T1000 (cell line): ENCODE measurements around the gene AQP6.

ENCODE experiments used
- DNase-seq: peaks from one replicate; lab custom pipeline; 2025; ENCODE audit warnings: mixed read lengths; lab: John Stamatoyannopoulos, UW

Gene AQP6

DNA sequence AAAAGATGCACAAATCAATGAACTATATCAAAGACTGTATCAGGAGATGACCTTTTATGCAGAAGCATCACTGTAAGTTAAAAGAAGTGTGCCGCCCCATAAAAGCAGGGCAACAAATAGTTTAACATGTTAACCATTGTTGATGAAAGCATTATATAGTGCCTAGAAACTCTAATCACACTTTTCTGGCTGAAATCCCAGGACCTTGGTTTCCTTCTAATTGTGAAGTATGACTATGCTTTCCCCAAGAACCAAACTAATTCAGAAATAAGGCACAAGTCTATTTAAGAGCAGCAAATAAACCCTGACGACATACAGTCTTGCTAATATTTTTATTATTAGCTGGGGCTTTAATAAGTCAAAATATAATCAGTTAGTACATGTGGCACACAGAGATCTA is 30.8 kb downstream of the AQP6 start:
- no peak for DNase-seq

- DNase-seq: no peak
These were observed 31.9 kb downstream of the AQP6 start for GRCh38 chr12:50004696-50005095.

DNA sequence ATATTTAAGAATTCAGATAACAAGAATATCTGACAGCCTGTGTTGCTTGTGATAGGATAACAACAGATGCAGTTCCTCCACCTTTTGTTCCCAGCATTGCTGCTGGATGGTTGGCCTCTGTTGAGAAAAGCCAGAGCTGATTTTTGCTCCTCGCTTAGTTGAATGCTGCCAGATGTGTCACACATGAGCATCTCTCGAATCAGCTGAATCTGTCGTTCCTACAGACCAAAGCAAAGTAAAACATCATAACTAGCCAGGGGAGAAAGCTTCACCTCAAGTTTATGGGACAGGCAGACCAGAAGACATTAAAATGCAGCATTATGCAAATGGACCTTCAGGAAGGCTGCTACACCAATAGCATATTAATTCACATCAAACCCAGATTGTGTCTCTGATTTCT is 32.4 kb downstream of the AQP6 start:
- no peak for DNase-seq

GRCh38 chr12:50006280-50006679 is 33.5 kb downstream of the AQP6 start:
- DNase-seq: no peak

GRCh38 chr12:50006754-50007442 is 34.2 kb downstream of the AQP6 start:
- DNase-seq: no peak

DNA sequence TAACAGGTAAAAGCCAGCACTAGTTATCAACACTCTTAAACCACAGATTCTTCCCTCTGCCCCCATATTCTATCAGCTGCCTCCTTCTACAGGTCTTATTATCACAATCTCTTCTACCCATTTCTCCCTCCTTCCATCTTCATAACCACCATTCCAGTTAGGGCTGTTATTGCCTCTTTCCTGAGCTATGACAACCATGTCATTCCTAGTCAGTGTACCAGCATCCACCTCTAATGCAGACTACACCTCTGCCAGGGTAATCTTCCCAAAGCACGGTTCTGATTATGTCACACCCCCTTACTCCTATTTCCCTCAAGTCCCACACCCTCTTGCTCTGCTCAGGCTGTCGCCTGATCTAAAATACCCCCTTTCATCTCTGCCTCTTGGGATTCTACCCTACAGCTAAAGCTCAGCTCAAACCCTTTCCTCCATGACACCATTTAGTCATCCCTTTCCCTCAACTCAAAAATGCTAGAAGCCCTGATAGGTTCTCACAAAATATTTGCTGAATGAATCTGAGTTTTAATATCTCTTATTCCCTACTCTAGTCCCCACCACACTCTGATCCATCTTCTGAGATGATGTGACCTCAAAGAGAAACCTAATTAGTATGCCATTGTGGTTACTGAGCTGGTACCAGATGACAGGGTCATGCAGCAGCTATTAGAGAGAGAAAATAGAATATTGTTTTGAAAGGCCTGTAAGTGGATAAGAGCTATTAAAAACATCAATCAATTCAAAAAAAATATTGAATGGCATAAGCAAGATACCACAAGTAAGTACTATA is 40.8 kb downstream of the AQP6 start:
- no peak for DNase-seq

- no peak for DNase-seq
These were observed 41.6 kb downstream of the AQP6 start for GRCh38 chr12:50014342-50014741.

DNA sequence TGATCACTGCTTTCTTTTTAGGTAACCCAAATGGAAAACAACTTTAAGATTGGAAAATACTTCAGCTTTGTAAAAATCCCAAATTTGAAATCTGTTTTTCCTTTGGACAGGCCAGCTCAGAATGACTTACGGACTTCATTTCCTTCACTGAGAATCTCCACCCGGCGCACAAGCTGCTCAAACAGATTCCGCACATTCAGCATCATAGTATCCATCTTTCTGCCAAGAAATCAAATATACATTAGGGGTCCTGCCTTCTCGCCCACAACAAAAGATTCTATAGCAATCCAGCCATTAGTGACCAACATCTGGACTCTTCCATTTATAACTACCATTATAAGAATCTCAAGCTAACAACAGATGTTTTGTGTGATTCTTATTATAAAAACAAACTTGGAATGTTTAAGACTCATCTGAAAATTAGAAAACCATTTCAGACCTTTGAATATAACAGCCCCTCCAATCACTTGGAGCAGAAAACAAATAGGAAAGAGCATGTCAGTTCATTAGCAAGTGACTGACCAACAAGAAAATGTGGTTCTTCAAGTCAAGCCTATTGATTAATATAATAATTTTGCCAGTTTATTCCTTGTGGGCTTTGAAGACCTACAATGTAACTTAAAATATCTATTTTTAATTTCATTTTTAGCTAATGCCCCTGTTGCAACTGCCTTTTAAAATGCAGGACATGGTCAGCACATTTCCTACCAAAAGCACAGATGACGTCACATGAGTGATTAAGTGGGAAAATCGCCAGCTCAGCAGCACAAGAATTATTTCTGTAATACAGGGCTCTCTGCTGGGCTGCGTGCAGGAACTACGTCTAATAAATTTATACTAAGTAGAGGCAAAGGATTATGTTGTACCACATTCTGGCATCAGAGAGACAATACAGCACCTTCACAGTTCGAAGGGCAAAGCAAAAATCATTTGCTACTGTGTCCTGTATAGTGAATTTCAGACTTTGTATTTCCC is 44.0 kb downstream of the AQP6 start:
- no peak for DNase-seq

DNA sequence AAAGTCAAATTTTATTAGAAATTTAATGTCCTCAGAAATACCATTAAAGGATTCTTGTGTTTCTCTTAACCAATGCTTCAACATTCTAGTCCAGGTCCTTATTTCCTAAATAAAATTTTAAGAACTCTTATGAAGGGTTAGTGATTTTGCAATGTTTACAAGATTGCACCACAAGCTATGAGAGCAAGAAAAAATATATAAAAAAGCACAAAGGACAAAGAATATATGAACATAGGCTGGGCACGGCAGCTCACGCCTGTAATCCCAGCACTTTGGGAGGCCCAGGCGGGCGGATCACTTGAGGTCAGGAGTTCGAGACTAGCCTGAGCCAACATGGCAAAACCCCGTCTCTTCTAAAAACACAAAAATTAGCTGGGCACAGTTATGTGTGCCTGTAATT is 44.9 kb downstream of the AQP6 start:
- DNase-seq: no peak

GRCh38 chr12:50018154-50018553 is 45.4 kb downstream of the AQP6 start:
- no peak for DNase-seq

GRCh38 chr12:50018968-50019367 is 46.2 kb downstream of the AQP6 start:
- DNase-seq: no peak

DNA sequence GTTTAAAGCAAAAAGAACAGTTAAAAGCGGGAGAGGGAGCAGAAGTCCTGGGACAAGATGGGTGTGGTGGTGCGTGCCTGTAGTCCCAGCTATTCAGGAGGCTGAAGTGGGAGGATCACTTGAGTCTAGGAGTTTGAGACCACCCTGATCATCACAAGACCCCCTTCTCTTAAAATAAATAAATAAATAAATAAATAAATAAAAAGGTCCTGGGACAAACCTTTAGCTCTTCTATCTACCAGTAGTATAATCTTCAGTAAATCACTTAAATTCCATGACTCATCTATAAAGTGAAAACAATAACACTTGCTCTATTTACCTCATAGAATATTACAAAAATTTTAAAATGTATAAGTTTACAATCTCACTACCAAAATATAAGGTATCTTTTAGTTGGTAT is 46.8 kb downstream of the AQP6 start:
- no peak for DNase-seq

GRCh38 chr12:50021031-50021430 is 48.3 kb downstream of the AQP6 start:
- DNase-seq: no peak

- no peak for DNase-seq
These were observed 50.2 kb downstream of the AQP6 start for GRCh38 chr12:50022903-50023302.

DNA sequence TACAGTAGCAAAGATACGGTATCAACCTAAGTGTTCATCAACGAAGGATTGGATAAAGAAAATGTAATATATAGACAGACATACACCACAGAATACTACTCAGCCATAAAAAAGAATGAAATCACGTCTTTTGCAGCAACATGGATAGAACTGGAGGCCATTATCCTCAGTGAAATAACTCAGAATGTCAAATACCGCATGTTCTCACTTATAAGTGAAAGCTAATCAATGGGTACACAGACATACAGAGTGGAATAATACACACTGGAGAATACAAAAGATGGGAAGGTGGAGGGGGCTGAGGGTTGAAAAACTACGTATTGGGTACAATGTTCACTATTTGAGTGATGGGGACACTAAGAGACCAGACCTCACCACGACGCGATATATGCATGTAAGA is 51.5 kb downstream of the AQP6 start:
- DNase-seq: no peak

GRCh38 chr12:50024805-50025186 is 52.0 kb downstream of the AQP6 start:
- no peak for DNase-seq

DNA sequence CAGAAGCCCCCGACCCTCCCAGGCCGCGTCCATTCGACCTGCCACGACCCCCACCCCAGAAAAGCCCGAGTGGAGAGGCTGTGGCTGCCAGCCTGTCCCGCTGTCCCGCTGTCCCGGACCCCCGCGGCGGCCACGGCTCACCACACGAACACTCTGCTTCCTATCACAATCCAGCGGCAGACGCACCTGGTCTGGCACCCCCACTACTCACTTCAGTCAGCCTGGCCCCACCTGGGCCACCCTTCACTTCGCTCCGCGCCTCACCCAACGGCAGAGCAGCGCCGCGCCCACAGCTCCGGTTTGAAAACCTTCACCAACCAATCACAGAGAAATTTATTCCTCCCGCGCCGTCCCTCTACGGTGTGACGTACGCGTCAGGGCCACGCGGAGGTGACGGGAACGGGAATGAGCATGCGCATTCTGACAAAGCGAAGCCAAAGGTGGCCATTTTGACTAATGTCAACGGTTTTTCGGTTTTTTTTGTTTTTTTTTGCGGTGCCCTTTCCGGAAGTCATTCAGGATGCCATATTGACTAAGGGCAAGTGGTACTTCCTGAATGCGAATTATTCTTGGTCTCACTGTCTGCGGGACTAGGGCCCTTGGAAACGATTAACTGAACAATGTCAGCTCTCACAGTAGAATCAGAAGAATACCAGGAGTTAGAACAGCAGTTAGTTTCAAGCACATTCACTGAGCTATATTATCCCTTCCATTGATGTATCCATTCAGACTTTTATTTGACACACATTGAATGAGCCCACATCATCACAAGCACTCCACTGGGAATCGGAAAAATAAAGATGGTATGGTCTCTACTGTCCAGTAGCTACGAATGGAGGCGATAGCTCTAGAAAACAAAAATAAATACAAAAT is 52.7 kb downstream of the AQP6 start, which contains the start of gene RACGAP1:
RACGAP1 (minus strand) TSS at position 308 of the 873 bp plus-strand sequence. CDS start 8,779 bp downstream, outside the sequence.
- peak; percentile 96 for DNase-seq

DNA sequence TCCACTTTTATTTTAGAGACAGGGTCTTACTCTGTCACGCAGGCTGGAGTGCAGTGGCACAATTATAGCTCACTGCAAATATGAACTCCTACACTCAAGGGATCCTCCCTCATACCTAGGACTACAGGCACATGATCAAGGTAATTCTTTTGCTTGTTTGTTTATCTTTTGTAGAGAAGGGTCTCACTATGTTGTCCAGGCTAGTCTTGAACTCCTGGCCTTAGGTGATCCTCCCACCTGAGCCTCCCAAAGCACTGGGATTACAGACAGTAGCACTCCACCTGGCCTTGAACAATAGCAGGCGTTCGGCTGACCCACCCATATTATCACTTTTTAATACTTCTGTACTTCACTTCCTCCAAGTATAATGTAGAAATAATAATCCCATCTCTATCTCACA is 53.9 kb downstream of the AQP6 start:
- DNase-seq: no peak
